ENCODE data around the gene ANXA6.

ANXA6 gene

DNA sequence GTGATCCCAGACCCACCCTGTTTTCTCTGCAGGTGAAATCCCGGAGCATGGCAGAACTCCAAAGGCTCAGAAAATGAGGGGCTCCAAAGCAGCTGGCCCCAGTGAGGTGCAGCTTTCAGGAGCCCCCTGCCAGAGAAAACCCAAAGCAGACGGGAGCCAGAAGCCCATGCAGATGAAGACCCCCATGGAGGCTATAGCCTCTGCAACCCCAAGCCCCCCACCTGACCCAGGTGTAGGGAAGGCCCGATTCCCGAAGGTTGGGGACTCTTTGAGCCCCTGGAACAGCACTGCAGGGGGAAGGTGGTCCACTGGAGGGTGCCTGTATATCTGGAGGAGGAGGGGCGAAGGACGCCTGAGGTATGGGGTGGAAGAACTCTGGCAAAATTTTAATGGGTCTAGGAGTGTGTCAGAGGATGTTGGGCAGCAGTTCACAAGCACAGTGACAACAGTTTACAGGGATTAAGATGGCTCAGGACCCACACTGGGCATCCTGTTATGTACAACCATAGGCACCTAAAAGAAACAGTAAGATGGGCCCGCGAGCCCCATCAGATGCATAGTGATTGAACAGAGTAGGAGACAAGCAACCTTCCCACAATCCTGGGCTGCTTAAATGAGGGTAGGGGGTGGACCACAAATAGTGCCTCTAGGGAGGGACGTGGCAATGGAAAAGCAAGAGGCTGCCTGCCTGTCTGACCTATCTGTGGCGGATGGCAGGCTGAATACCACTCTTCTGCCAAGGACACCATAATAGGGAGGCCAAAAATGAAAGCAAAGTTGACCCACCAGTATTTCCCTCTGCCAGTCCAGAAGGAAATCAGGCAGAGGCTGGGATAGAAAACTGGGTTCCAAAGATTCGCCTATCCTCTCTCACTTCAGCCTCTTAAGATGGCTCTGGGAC is 16.4 kb upstream of the ANXA6 start:
- no peak for DNase-seq (ENCODE audit: low read depth)
- H3K4me3 ChIP-seq (ENCODE audit: control insufficient read depth, low read depth, low read length) = no peak overlapping the region
- TF ChIP-seq, protein P1, sequence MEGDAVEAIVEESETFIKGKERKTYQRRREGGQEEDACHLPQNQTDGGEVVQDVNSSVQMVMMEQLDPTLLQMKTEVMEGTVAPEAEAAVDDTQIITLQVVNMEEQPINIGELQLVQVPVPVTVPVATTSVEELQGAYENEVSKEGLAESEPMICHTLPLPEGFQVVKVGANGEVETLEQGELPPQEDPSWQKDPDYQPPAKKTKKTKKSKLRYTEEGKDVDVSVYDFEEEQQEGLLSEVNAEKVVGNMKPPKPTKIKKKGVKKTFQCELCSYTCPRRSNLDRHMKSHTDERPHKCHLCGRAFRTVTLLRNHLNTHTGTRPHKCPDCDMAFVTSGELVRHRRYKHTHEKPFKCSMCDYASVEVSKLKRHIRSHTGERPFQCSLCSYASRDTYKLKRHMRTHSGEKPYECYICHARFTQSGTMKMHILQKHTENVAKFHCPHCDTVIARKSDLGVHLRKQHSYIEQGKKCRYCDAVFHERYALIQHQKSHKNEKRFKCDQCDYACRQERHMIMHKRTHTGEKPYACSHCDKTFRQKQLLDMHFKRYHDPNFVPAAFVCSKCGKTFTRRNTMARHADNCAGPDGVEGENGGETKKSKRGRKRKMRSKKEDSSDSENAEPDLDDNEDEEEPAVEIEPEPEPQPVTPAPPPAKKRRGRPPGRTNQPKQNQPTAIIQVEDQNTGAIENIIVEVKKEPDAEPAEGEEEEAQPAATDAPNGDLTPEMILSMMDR (conservative IDR thresholded peaks at IDR 0.05; ENCODE audit: control insufficient read depth, insufficient read depth, low read depth, low read length) = no peak

- no peak for DNase-seq (ENCODE audit: low read depth)
- no peak overlapping the region for H3K4me3 ChIP-seq (ENCODE audit: control insufficient read depth, low read depth, low read length)
- TF ChIP-seq, protein P1 (conservative IDR thresholded peaks at IDR 0.05; ENCODE audit: control insufficient read depth, insufficient read depth, low read depth, low read length) = no peak
These were observed 13.9 kb upstream of the ANXA6 start for GRCh38 chr5:151171529-151171928.

DNA sequence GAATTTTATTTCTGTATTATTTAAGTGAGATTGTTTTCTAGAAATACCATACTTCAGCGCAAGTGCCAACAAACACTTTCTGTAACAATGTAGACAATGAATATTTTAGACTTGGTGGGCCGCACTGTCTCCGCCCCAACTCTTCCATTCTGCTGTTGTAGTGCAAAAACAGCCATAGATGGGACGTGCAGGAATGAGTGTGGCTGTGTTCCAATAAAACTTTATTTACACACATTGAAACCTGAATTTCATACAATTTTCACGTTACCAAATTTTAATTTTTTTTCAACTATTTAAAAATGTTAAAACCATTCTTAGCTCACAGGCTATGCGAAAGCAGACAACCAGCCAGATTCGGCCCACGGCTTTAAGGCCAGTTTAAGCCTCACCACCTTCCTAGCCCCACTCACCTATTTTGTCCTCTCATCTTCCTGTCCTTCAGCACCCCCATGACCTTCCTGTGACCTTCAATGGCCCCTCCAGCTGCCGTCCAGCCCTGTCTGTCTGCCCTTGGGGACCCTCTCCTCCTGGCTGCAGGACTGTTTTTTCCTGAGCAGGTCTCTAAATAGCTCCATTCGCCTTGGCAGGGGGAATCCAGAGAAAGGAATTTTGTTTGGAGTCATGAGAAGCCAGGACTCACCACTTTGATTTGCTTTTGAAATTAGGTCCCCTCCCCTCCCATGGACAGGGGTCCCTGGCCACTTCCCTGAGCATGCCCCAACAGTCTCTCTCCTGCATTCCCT is 11.2 kb upstream of the ANXA6 start:
- DNase-seq (ENCODE audit: low read depth) = no peak
- TF ChIP-seq, protein P1 (conservative IDR thresholded peaks at IDR 0.05; ENCODE audit: control insufficient read depth, insufficient read depth, low read depth, low read length) = no peak
- no peak overlapping the region for H3K4me3 ChIP-seq (ENCODE audit: control insufficient read depth, low read depth, low read length)

DNA sequence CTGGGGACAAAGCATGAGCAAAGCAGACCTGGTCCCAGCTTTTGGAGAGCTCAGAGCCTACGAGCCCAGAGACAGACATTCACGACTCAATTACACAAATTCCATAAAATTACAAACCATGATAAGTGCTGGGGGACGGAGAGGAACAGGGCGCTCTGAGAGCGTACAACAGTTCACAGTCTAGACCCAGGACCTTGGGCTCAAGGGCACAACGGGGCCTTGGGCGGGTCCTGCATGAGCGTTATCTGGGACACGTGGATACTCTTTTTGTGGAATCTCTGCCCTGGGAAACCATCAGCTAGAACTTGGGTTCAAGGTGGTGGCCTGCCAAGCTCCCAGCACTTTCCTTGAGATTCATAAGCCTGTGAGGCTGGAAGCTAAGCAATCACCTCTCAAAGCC is 9.4 kb upstream of the ANXA6 start:
- H3K4me3 ChIP-seq (ENCODE audit: control insufficient read depth, low read depth, low read length) = no peak overlapping the region
- DNase-seq (ENCODE audit: low read depth) = no peak
- TF ChIP-seq, protein P1 (conservative IDR thresholded peaks at IDR 0.05; ENCODE audit: control insufficient read depth, insufficient read depth, low read depth, low read length) = no peak

DNA sequence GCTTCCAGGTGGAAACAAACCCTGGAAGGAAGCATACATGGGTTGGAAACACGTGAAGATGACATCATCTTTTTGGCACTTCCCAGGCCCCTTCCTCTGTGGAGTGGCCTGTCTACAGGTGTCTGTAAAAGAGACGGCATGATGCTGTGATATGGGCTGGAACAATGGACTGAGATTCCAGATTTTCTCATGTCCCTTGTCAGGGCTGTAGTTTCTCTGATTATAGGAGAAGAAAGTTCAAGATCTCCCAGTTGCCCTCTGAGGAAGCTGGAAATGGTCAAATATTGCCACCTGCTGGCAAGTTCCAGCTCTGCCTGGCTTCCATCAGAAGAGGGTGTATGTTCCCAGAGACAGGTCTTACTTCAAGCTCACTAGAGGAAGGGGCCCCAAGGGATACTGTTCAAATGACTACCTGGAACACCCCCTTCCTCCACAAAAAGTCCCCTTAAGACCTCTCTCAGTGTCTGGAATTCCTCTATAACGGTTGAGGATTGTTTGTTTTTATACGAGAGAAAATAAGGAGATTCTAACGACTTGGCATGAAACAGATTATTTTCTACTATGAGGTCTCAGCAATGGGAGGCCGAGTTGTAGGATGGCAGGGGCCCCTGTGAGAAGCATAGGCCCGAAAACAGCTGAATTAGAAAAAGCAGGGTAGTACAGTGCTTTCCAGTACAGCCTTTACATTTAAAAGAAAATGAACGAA is 7.3 kb upstream of the ANXA6 start:
- TF ChIP-seq, protein P1 (conservative IDR thresholded peaks at IDR 0.05; ENCODE audit: control insufficient read depth, insufficient read depth, low read depth, low read length) = peak; percentile 95
- DNase-seq (ENCODE audit: low read depth) = peak; percentile 79
- H3K4me3 ChIP-seq (ENCODE audit: control insufficient read depth, low read depth, low read length) = no peak overlapping the region

GRCh38 chr5:151162776-151163175 is 5.2 kb upstream of the ANXA6 start:
- DNase-seq (ENCODE audit: low read depth) = no peak
- TF ChIP-seq, protein P1 (conservative IDR thresholded peaks at IDR 0.05; ENCODE audit: control insufficient read depth, insufficient read depth, low read depth, low read length) = no peak
- H3K4me3 ChIP-seq (ENCODE audit: control insufficient read depth, low read depth, low read length) = no peak overlapping the region
